Vagina (tissue), 2 donors: ENCODE results near the gene FBXO48.

Experiments used
- CTCF ChIP-seq, 3 experiments: fragments of 450-650 bp in 2 of 3; fragments of 200-600 bp in 1 of 3; sonication (generic) in 1 of 3; IDR thresholded peaks; one replicate each; pipeline ENCODE4 v1.5.1; 2017 to 2019; ENCODE audit warnings: antibody characterized with exemption in 3 of 3, mild to moderate bottlenecking in 2 of 3, moderate library complexity in 2 of 3
- POLR2A ChIP-seq, 2 donors: fragments of 450-650 bp; IDR thresholded peaks; one replicate each; pipeline ENCODE4 v1.6.1; 2017; ENCODE audit warnings: antibody characterized with exemption in 2 of 2, mild to moderate bottlenecking in 2 of 2, moderate library complexity in 2 of 2

- TF ChIP-seq POLR2A (IDR thresholded peaks at IDR 0.05) (no peak), CTCF (IDR thresholded peaks at IDR 0.05) (no peak)
Observed at GRCh38 chr2:68435615-68436014, 31.5 kb downstream of the FBXO48 start.
